ENCODE results near the gene GRID2. TPM values are rescaled to one million over a fixed set of nuclear protein-coding genes. Genes with fewer than 3 reads are reported as not detected.

Gene GRID2
- not detected in 2 replicates for total RNA-seq

DNA sequence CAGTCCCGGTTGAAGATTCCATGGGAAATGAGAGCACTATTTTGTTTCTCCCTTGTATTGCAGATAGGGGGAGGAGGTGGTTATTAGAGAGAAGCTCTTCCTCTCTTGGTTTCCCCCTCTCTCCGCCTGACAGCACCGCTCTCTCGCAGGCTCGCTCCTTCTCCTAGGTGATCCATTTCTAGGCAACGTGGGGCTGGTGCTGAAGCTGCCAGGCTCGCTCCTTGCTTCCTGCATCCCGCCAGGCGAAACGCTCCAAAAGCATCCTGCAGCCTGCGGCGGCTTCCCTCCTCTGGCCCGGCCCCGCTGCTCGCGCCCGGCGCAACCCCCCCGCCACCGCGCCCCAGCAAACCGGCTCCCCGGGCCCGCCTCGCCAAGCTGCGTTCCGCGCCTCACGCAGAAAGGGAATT, at the start of gene GRID2:
GRID2 (plus strand) TSS at position 346 of the 407 bp plus-strand sequence.

Small RNA genes lying within 50 kb of the gene (small RNA-seq; reads per million reads assigned to genes)
- gene RNA5SP164, result not detected

Data from placental epithelial cell (primary cell).